ENCODE data around the gene RNF149.

The RNF149 gene

GRCh38 chr2:101230541-101231001, 77.9 kb downstream of the RNF149 start:
- DNase-seq (ENCODE audit: low read depth), result no peak
